Right lobe of liver (tissue), 6 donors: ENCODE measurements around the gene FAM20C. TPM values are rescaled to one million over a fixed set of nuclear protein-coding genes. Genes with fewer than 3 reads are reported as not detected.

Source experiments
- ATAC-seq, 4 donors: fragments of 200-7000 bp; cut with Tn5 transposase; one replicate each; pipeline ENCODE4 v1.9.1; 2020; ENCODE audit warnings: mild to moderate bottlenecking in 4 of 4, moderate library complexity in 4 of 4
- DNase-seq, 3 donors: peaks; one replicate each; pipeline ENCODE4 v3.0.0-alpha.2; 2020
- H3K27ac ChIP-seq, 3 donors: fragments of 200-600 bp; one replicate each; pipeline ENCODE4 v1.8.0; 2022
- H3K27me3 ChIP-seq, 2 donors: fragments of 200-600 bp; one replicate each; pipeline ENCODE4 v1.8.0; 2022
- H3K36me3 ChIP-seq, 4 donors: fragments of 200-600 bp; sonication (generic) in 1 of 4; one replicate each; pipeline versions ENCODE4 v1.5.1 to v1.8.0; 2017 to 2022; ENCODE audit warnings: control low read depth in 1 of 4
- H3K4me1 ChIP-seq, 4 donors: fragments of 200-600 bp; sonication (generic) in 1 of 4; one replicate each; pipeline versions ENCODE4 v1.5.1 to v1.8.0; 2017 to 2022; ENCODE audit warnings: control low read depth in 1 of 4
- H3K4me3 ChIP-seq, 3 donors: fragments of 200-600 bp; one replicate each; pipeline ENCODE4 v1.8.0; 2022
- H3K9me3 ChIP-seq, 4 donors: fragments of 200-600 bp; sonication (generic) in 1 of 4; one replicate each; pipeline versions ENCODE4 v1.5.1 to v1.8.0; 2017 to 2022; ENCODE audit warnings: control low read depth in 1 of 4
- CTCF ChIP-seq, 4 donors: fragments of 200-600 bp in 3 of 4; fragments of 450-650 bp in 1 of 4; IDR thresholded peaks; one replicate each; pipeline versions ENCODE4 v1.5.1 to v1.8.0; 2016 to 2022; ENCODE audit warnings: antibody characterized with exemption in 4 of 4, mild to moderate bottlenecking in 2 of 4
- POLR2A ChIP-seq: fragments of 450-650 bp; IDR thresholded peaks from one replicate; pipeline ENCODE4 v1.6.1; 2017; ENCODE audit warnings: antibody characterized with exemption, mild to moderate bottlenecking
- WGBS: methylation state at CpG from one replicate; pipeline ENCODE4 v1.1.6; 2018; ENCODE audit warnings: low coverage, low lambda C conversion rate; ENCODE audit not compliant: insufficient coverage; ENCODE audit errors: missing lambda C conversion rate; 5-methylcytosine and 5-hydroxymethylcytosine counted together
- intact Hi-C, 2 donors: fragments of 100-400 bp; cut with DNase I; formaldehyde crosslinking; loops; one replicate each; pipeline versions ENCODE4 v1.11.2 to v1.14.1; 2022
- total RNA-seq, 6 experiments: library from RNA; depleted of rRNA in 2 of 6; stranded (reverse); fragments of >200 nt in 2 of 6; fragmentation: NEBNext Ultra II Directional in 3 of 6; extraction: Animal tissue kit (Norgen Biotek cat#: 25700) in 3 of 6; gene quantifications; one replicate each; pipeline versions ENCODE4 v1.1.0 to v1.2.4, GENCODE V29; 2016 to 2023
- donor health status: DM: no; HTN: yes; CAD: no.
- donor health status: DM: no; HTN: no; CAD: no.
- donor health status: DM: no; HTN: no; CAD: no.
- donor health status: DM: no; HTN: yes; CAD: no.
- donor health status: DM: no; HTN: yes; CAD: no.

The FAM20C gene
- total RNA-seq, 6 experiments from 2014 or later = 32.1 to 73.8 (median 57.3) TPM

GRCh38 chr7:251446-252175 lies 59.2 kb downstream of the FAM20C start:
- Histone ChIP-seq H3K4me3 (no peak overlapping the region), H3K9me3 (no peaks in the 10 kb centered on the region), H3K36me3 (peaks cover 0 to 80% (median 35%) of the 10 kb centered on the region in 4 donors), H3K27me3 (no peaks in the 10 kb centered on the region), H3K27ac (no peak overlapping the region), H3K4me1 (no peaks in the 10 kb centered on the region)
- DNase-seq (no peak), ATAC-seq (no peak)
- TF ChIP-seq POLR2A (no peak), CTCF (IDR thresholded peaks at IDR 0.05) (no peak)
- intact Hi-C loops = no loop called here
- WGBS = 81% methylated on average over 5 of the region's 21 CpGs

DNA sequence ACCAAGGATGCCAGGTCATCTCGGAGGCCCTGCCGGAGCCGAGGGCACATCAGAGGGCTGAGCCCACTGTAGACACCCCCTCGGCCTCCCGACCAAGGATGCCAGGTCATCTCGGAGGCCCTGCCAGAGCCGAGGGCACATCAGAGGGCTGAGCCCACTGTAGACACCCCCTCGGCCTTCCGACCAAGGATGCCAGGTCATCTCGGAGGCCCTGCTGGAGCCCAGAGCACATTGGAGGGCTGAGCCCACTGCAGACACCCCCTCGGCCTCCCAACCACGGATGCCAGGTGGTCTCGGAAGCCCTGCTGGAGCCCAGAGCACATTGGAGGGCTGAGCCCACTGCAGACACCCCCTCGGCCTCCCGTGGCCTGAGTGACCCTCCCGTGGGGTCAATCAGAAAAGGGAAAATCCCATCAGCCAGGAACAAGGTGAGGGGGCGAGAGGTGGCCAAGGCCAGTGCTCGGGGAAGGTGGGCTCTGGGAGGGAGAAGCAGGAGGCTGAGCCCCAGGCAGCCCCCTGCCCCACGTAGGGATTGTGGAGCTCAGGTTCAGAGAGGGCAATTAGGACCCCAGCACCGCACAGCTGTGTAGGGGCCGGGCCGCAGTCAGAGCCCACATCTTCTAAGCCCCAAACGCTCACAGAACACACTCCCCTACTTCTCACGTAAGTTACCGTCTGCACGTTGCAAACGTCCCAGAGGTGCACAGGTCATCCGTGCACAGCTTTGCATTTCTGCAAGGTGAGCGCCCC lies 60.0 kb downstream of the FAM20C start:
- no peak overlapping the region for H3K4me3 ChIP-seq
- WGBS = 74% methylated on average over 5 of the region's 29 CpGs
- DNase-seq (no peak), ATAC-seq (peak in 1 of 4 donors; percentile 1)
- H3K4me1 ChIP-seq = no peaks in the 10 kb centered on the region
- H3K36me3 ChIP-seq = peaks cover 0 to 85% (median 38%) of the 10 kb centered on the region in 4 donors
- no peaks in the 10 kb centered on the region for H3K9me3 ChIP-seq
- H3K27me3 ChIP-seq = no peaks in the 10 kb centered on the region
- intact Hi-C loops = no loop called here
- no peak for TF ChIP-seq POLR2A
- no peak for TF ChIP-seq CTCF (IDR thresholded peaks at IDR 0.05)
- H3K27ac ChIP-seq = no peak overlapping the region

DNA sequence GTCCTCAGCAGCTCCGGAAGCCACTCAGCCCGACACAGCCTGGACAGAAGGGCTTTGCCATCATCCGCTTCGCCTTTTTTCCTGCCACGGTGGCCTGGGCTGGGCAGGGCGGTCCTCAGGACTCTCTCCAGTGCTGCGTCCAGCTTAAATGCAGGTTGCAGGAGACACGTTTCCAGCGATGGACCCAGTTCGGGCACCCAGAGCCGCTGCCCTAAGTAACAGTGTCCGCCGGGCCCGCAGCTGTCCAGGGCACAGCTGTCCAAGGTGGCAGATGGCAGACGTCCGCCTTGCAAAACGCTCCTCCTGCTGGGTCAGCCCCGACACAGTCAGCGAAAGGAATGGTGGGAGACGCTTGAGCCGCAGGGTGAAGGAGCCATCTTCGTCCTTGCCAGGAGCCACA lies 60.6 kb downstream of the FAM20C start:
- Histone ChIP-seq H3K4me3 (no peak overlapping the region), H3K4me1 (no peaks in the 10 kb centered on the region), H3K9me3 (no peaks in the 10 kb centered on the region), H3K27me3 (no peaks in the 10 kb centered on the region), H3K36me3 (peaks cover 0 to 83% (median 35%) of the 10 kb centered on the region in 4 donors), H3K27ac (no peak overlapping the region)
- TF ChIP-seq POLR2A = no peak
- TF ChIP-seq CTCF (IDR thresholded peaks at IDR 0.05) = no peak
- 89% methylated on average over 5 of the region's 22 CpGs for WGBS
- no peak for ATAC-seq
- intact Hi-C loops = no loop called here
- DNase-seq = no peak

DNA sequence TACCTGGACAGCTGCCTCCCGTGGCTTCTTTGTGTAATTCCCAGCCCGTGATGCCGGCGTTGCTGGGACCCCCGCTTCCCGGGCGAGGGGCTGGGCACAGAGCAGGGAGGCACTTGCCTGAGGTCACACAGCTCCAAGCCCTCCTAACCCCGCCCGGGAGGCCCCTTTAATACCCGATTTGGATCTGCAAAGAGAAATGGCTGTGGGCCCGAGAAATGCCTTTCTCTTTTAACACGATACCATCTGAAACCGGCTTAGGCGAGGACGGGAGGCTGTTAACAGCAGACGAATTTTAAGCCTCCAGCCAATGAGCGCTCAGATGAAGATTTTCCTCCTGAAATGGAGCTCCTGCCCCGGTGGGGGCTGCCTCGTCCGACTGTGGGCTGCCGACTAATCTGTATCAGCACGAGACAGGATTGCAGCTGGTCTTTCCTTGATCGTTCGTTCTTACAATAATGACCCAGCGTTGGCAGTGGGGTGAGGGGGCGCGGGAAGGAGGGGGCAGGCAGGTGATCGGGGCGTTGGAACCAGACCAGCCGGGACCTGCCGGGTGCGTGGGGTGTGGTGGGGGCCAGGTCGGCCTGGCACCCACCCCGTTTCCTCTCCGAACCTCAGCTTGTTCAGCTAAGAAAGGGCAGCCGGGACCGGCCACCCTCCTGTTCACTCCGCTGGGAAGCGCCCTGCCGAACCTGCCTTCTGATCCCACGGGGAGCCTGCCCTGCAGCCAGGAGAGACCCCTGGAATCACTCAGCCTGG lies 61.4 kb downstream of the FAM20C start:
- Histone ChIP-seq H3K9me3 (no peaks in the 10 kb centered on the region), H3K27me3 (no peaks in the 10 kb centered on the region), H3K27ac (no peak overlapping the region), H3K36me3 (peaks cover 0 to 82% (median 36%) of the 10 kb centered on the region in 4 donors), H3K4me1 (no peaks in the 10 kb centered on the region), H3K4me3 (no peak overlapping the region)
- intact Hi-C loops = no loop called here
- WGBS = 88% methylated on average over 19 of the region's 41 CpGs
- DNase-seq = peak in 1 of 3 donors; percentile 42
- TF ChIP-seq CTCF (IDR thresholded peaks at IDR 0.05) (no peak), POLR2A (no peak)
- no peak for ATAC-seq
